ENCODE data around the gene PPP1R17.

PPP1R17 gene

DNA sequence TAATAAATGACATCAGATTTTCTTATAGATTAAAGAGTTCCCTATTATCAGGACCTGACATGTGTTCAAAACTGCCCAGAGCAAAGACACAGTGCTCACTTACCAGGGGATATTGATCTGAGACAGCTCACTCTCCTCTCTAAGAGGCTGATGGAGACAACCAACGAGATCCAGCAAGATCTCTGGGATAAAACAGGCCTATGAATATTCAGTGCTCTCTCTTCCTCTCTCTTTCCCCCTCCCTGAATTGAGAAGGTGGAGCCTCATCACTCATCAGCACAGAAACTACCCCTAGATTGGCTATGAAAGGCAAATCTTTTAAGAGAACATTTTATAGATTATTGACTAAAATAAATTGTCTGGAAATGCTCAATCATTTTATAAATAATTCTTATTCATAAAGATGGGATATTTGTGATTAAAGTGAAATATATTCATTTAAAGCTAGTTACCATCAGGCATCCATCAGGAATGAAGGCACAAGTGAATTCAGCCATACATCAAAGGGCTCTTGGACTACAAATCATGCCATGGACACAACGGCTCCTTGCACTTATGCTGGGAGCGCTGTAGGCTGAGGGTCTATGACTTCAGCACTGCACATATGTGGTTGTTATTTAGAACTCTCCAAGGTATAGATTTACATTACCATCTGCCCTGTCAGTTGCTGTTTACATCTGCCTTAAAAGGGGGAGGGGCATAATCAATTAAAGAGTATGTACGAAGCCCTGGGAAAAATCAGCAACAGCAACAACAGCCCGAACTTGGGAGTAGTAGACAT, 3.4 kb upstream of the PPP1R17 start:
- DNase-seq = no peak
- no peak for ATAC-seq (replicated peaks)
- Mint-ChIP-seq H3K4me3 (no peak overlapping the region), H3K27ac (no peak overlapping the region), H3K4me1 (peaks cover 5 to 7% of the 10 kb centered on the region in 2 donors), H3K9me3 (peaks cover 0 to 5% of the 10 kb centered on the region in 2 donors), H3K27me3 (no peaks in the 10 kb centered on the region), H3K36me3 (no peaks in the 10 kb centered on the region)

DNA sequence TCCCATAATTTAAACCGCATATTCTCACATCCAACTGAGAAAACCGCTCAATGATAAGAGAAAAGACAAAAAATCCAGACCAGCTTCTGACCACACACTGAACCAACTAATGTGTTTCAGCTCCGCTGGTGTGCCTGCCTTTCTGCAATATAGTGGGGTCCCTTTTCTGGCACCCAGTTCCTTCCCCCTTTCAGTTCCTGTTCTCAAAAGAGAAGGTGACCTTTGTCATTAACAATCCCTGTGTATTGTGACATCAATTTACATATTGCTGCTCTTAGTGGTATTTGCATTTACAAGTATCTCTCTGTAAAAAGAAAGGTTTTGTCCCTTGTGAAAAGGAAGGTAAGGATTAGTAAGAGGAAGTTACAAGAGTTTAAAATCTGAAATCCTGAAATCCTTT, 1.4 kb downstream of the PPP1R17 start:
- Mint-ChIP-seq H3K27me3 (peaks cover 0 to 5% of the 10 kb centered on the region in 2 donors), H3K9me3 (peaks cover 0 to 2% of the 10 kb centered on the region in 2 donors), H3K36me3 (no peaks in the 10 kb centered on the region), H3K4me1 (peaks cover 15 to 23% of the 10 kb centered on the region in 2 donors), H3K27ac (peak overlapping the region; percentile 76), H3K4me3 (peak overlapping the region in 1 of 2 donors; percentile 50)
- peak; percentile 12 for DNase-seq
- peak; percentile 92 to 93 for ATAC-seq (replicated peaks)

DNA sequence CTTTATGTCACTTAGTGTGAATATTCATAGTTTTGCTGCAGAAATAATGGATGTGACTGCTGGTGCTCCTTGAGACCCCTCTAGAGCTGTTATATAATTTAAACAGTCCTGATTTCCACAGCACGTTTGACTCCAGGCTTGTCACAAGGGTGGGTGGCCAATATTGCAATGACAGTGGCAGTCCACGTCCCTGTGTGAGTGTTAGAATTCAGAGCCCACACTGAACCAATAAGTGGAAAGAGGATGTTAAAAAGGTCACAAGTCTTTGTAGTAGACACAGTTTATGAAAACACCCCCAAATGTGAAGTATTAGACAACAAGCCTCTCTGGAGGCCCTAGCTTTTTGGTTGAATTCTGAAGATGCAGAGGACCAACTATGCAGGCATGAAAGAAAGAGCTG, 2.0 kb downstream of the PPP1R17 start:
- Mint-ChIP-seq H3K27me3 (peaks cover 0 to 5% of the 10 kb centered on the region in 2 donors), H3K4me1 (peaks cover 15 to 23% of the 10 kb centered on the region in 2 donors), H3K4me3 (no peak overlapping the region), H3K9me3 (peaks cover 0 to 2% of the 10 kb centered on the region in 2 donors), H3K36me3 (no peaks in the 10 kb centered on the region), H3K27ac (peak overlapping the region; percentile 33)
- ATAC-seq (replicated peaks) = peak; percentile 66 to 70
- peak; percentile 3 for DNase-seq

DNA sequence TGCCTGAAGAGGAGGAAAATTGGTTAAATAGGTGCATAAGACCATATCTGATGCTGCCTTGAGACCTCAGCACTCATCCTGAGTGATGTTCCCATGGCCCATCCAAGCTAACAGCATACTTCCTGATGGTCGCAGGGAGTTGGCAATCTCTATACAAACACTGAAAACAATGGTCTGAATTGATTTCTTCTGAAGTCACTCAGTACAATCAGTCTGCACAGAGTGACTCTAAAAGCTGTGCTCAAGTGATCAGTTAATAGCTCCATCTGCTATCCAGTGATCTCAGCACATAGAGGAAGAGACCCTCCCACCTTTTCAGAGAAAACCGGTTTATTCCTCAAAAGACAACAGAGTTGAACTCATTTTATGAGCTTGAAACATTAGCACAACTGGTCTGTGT, 3.9 kb downstream of the PPP1R17 start:
- ATAC-seq (replicated peaks) (no peak), DNase-seq (no peak)
- Mint-ChIP-seq H3K4me3 (no peak overlapping the region), H3K36me3 (no peaks in the 10 kb centered on the region), H3K27ac (no peak overlapping the region), H3K27me3 (peaks cover 0 to 11% of the 10 kb centered on the region in 2 donors), H3K9me3 (peaks cover 0 to 2% of the 10 kb centered on the region in 2 donors), H3K4me1 (peaks cover 15 to 23% of the 10 kb centered on the region in 2 donors)

DNA sequence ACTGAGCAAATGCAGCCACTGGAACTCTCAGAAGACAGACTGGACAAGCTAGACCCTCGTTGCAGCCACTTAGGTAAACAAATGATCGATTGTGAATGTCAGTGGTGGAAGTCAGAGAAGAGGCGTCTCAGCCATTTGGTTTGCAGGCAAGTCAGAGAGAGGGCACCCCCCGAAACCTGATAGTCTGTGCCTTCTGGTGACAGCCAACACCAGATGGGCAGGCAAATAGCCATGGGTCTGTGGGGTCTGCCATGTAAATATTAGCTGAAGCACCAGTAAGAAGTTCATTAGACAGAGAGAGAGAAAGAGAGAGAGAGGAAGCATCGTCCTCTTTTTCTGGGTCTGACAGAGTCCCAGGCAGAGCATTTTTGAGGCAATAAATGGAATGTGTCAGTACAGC, 5.4 kb downstream of the PPP1R17 start:
- DNase-seq = no peak
- Mint-ChIP-seq H3K4me3 (no peak overlapping the region), H3K27ac (no peak overlapping the region), H3K36me3 (no peaks in the 10 kb centered on the region), H3K9me3 (peaks cover 0 to 2% of the 10 kb centered on the region in 2 donors), H3K4me1 (peaks cover 15 to 23% of the 10 kb centered on the region in 2 donors), H3K27me3 (peaks cover 0 to 11% of the 10 kb centered on the region in 2 donors)
- ATAC-seq (replicated peaks) = no peak

DNA sequence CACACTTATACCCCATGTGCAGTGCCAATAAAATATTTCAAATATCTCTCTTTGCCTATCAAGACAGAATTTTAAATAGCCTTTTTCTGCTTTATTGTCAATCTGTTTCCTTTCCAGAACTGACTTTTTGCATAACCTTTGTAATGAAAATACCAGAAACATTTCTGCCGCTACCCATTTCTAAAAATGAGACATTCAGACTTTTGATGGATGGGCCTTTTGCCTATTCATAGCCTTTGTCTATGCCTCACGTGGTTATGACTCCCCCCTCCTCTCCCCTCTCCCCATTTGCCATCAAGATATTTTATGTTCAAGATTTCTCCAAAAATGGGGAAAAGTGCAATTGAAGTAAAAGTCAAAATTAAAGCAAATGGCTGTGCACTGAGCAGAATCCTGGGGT, 5.9 kb downstream of the PPP1R17 start:
- no peaks in the 10 kb centered on the region for H3K36me3 Mint-ChIP-seq
- H3K27me3 Mint-ChIP-seq = peaks cover 0 to 11% of the 10 kb centered on the region in 2 donors
- DNase-seq = no peak
- no peak for ATAC-seq (replicated peaks)
- H3K4me3 Mint-ChIP-seq = no peak overlapping the region
- H3K9me3 Mint-ChIP-seq = peaks cover 0 to 2% of the 10 kb centered on the region in 2 donors
- H3K27ac Mint-ChIP-seq = no peak overlapping the region
- H3K4me1 Mint-ChIP-seq = peaks cover 15 to 23% of the 10 kb centered on the region in 2 donors

DNA sequence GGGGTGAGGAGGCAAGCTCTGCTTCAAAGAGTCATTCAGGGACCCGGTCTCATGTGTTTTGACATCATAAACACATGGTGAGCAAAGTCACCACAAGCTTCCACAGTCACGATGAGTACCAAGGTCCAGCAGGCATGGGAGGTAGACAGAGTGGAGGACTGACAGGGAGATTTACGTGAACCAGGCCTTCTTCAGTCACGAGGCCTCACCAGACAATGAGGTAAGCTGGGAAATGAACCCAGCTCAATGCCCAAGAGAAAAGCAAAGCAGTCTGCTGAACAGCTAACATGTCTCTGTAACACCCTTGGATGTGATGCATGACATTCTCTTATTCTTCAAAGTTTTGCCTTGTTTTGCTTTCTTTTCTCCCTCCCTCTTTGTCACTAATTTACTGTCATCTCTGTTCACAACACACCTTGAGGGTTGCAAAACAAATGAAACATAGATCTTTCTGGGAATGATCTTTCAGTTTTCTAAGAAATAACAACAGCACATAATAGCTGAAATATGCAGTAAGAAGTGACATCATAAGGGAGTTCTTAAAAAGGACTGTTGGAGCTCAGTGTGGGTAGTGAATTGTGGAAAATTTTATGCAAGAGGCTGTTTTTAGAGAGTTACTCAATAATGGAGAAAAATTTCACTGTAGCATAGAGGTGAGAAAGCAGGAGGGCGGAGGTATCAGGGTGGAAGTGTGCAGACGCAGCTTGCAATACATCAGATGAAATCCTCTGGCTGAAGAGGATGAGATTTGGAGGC, 9.0 kb downstream of the PPP1R17 start:
- peaks cover 0 to 6% of the 10 kb centered on the region in 2 donors for H3K27me3 Mint-ChIP-seq

DNA sequence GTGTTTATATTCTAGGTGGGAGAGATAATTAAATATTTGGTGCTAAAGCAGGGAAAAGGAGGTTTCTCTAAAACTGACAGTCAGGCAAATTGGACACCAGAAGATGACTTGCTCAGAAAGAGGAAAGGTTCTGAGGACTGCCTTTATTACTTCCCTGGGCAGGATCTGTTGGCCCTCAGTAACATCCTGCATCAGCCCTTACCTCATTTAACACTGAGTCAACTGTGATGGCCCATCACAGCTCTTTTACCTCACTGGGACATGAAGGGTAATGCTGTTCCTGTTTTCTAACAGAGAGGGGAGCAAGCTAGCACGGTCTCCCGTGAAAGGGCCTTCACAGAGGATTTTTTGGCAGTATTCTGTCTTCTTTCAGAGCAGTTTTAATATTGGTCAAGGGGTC, 12.0 kb downstream of the PPP1R17 start:
- Mint-ChIP-seq H3K9me3 (peaks cover 0 to 3% of the 10 kb centered on the region in 2 donors), H3K27ac (no peak overlapping the region), H3K36me3 (no peaks in the 10 kb centered on the region), H3K27me3 (peaks cover 0 to 6% of the 10 kb centered on the region in 2 donors), H3K4me3 (no peak overlapping the region), H3K4me1 (no peaks in the 10 kb centered on the region)
- DNase-seq (no peak), ATAC-seq (replicated peaks) (no peak)

More for the DNA sequence above, 9.0 kb downstream of the PPP1R17 start:
- Mint-ChIP-seq H3K4me3 (no peak overlapping the region), H3K4me1 (no peaks in the 10 kb centered on the region), H3K27ac (no peak overlapping the region), H3K9me3 (peaks cover 0 to 2% of the 10 kb centered on the region in 2 donors), H3K36me3 (no peaks in the 10 kb centered on the region)
- DNase-seq (no peak), ATAC-seq (replicated peaks) (peak; percentile 27 to 57)

DNA sequence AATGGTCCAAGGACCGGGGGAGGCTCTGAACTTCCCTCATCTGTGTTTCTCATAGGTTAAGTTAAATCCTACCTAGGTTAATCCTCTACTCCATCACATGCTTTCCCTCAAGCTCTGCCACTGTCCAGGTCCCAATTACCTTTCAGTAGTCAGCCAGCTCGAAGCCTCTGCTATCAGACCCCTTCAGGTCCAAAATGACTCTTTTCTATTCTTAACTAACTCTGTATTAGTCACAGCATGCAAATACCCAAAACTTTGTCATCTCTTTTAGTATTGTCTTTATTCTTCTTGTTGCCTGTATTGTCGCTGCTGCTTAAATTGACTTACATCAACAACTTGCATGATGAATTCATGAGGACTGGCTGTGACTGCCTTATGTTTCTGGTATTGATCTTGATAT, 15.3 kb downstream of the PPP1R17 start:
- no peaks in the 10 kb centered on the region for H3K36me3 Mint-ChIP-seq
- no peaks in the 10 kb centered on the region for H3K4me1 Mint-ChIP-seq
- no peak for ATAC-seq (replicated peaks)
- no peak for DNase-seq
- H3K9me3 Mint-ChIP-seq = peaks cover 2 to 8% of the 10 kb centered on the region in 2 donors
- H3K4me3 Mint-ChIP-seq = no peak overlapping the region
- H3K27ac Mint-ChIP-seq = no peak overlapping the region
- no peaks in the 10 kb centered on the region for H3K27me3 Mint-ChIP-seq

DNA sequence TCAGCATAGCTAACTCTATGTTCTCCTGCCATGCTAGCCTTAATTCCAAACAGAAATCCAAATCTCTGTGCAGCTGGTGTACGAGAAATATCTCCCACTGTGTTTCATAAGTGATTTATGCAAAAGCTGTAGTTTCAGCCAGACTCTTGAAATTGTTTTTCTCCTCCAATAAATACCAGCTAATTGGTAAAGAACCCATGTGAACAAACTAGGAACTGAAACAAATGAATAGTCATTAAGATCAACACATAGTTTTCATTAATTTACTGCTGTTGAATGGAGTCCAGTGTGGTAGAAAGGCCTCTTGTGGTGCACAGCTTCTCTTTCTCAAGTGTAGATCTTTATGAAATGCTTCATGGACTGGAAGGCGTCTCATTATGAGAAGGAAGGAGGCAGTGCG, 18.4 kb downstream of the PPP1R17 start:
- no peak overlapping the region for H3K4me3 Mint-ChIP-seq
- peak; percentile 29 for ATAC-seq (replicated peaks)
- H3K4me1 Mint-ChIP-seq = no peaks in the 10 kb centered on the region
- no peaks in the 10 kb centered on the region for H3K36me3 Mint-ChIP-seq
- no peak overlapping the region for H3K27ac Mint-ChIP-seq
- H3K9me3 Mint-ChIP-seq = peaks cover 3 to 8% of the 10 kb centered on the region in 2 donors
- DNase-seq = no peak
- H3K27me3 Mint-ChIP-seq = no peaks in the 10 kb centered on the region

DNA sequence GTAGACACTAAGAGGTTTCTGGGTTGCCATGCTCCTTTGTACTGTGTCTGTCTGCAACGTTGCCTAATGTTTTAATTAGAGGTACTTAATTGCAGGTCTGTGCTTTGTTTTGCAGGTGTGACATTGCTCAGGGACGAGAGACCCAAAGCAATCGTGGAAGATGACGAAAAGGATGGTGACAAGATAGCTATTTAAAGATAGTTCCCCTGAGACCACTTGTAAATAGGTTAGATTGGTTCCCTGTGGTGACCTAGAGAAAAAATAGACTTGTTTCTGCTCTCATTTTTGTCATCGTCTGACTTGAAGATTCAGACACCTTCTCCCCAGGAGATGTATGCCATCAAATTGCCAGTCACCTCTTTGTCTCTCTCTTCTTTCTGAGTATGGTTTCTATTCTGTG, 20.1 kb downstream of the PPP1R17 start:
- no peaks in the 10 kb centered on the region for H3K36me3 Mint-ChIP-seq
- no peak overlapping the region for H3K4me3 Mint-ChIP-seq
- H3K9me3 Mint-ChIP-seq = peaks cover 3 to 4% of the 10 kb centered on the region in 2 donors
- ATAC-seq (replicated peaks) (no peak), DNase-seq (no peak)
- no peaks in the 10 kb centered on the region for H3K4me1 Mint-ChIP-seq
- no peak overlapping the region for H3K27ac Mint-ChIP-seq
- no peaks in the 10 kb centered on the region for H3K27me3 Mint-ChIP-seq

DNA sequence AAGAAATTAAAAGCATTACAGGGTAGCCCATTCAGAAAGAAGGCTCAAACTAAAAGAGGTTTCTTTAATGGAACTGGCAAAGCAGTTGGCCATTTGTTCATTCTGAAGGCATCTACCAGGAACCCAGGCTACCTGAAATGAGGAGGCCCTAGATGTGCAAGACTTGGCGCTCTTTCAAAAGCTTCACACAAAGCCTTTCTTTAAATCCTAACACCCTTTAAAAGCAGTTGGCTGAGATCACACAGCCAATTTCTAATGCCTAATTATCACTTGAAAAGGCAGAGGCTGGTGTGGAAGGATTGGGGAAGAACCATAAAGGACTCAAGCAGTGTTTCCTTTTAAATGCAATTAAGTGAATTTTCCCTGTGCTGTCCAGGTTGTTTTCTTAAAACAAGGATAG, 23.2 kb downstream of the PPP1R17 start:
- H3K27me3 Mint-ChIP-seq = no peaks in the 10 kb centered on the region
- no peak overlapping the region for H3K27ac Mint-ChIP-seq
- no peaks in the 10 kb centered on the region for H3K4me1 Mint-ChIP-seq
- ATAC-seq (replicated peaks) (no peak), DNase-seq (no peak)
- H3K4me3 Mint-ChIP-seq = no peak overlapping the region
- H3K36me3 Mint-ChIP-seq = no peaks in the 10 kb centered on the region
- H3K9me3 Mint-ChIP-seq = peaks cover 7 to 10% of the 10 kb centered on the region in 2 donors

DNA sequence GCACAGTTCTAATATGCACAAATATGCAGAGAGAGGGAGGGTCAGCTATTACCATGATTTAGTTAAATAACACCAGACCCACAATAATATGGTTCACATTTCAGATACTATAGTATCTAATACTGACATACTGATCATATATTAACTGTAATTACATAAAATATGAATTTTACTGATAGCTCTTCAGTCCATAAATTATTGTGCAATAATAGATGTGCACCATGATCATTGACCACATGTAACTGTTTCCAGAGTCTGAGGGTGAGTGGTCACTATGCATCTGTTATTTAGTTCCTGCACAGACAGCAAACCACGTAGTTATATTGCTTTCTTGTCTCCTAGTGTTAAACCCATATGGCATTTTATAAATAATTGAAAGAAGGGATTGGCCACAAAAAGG, 29.3 kb downstream of the PPP1R17 start:
- no peak for ATAC-seq (replicated peaks)
- Mint-ChIP-seq H3K36me3 (no peaks in the 10 kb centered on the region), H3K9me3 (peaks cover 3 to 5% of the 10 kb centered on the region in 2 donors), H3K27me3 (no peaks in the 10 kb centered on the region), H3K4me3 (no peak overlapping the region), H3K27ac (no peak overlapping the region), H3K4me1 (no peaks in the 10 kb centered on the region)
- no peak for DNase-seq

DNA sequence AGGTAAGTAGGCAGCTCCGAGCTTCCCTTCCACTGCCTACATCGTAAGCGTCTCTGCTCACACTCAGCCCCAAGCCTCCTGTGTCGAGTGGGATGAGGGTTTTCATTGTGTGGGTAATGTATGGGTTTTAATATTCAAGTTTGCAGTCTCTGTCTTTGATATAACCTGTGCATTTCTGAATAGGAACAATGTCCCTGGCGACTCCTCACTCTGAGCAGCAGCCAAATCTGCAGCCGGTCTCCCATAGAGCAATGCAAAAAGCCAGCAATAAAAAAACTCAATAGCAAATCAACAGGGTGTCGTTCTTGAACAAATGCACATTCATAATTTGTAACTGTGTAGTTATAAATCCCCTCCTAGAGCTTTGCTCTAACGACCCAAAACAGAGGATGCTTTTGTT, 33.4 kb downstream of the PPP1R17 start:
- H3K9me3 Mint-ChIP-seq = no peaks in the 10 kb centered on the region
- H3K27me3 Mint-ChIP-seq = no peaks in the 10 kb centered on the region
- no peak for DNase-seq
- H3K36me3 Mint-ChIP-seq = no peaks in the 10 kb centered on the region
- no peak overlapping the region for H3K4me3 Mint-ChIP-seq
- no peak for ATAC-seq (replicated peaks)
- H3K27ac Mint-ChIP-seq = no peak overlapping the region
- H3K4me1 Mint-ChIP-seq = no peaks in the 10 kb centered on the region

DNA sequence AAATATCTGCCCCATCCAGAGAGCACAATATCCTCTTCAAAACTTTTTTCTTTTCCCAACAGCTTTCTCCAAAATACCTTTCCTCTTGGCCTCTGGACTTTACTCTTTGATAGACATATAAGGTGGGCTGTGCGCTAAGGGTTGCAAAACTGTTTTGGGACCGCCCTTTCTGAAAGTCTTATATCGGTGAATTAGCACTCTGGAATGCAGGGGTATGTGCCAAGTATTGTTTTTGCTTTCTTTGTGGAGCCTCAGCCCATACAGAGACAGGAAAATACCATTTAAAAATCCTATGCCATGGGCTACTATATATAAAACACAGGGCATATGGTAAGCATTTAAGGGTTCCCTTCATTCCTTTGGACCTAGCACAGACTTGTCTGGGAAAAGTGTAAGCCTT, 37.7 kb downstream of the PPP1R17 start:
- Mint-ChIP-seq H3K27ac (no peak overlapping the region), H3K4me3 (no peak overlapping the region), H3K4me1 (no peaks in the 10 kb centered on the region), H3K27me3 (no peaks in the 10 kb centered on the region), H3K9me3 (no peaks in the 10 kb centered on the region), H3K36me3 (no peaks in the 10 kb centered on the region)
- ATAC-seq (replicated peaks) = no peak
- no peak for DNase-seq
